OCI-LY3 (cell line): ENCODE results near the gene VENTX.

Experiments used
- EZH2phosphoT487 ChIP-seq: fragments of 200-600 bp; shearing (Covaris generic); IDR thresholded peaks from 2 replicates; pipeline ENCODE4 v1.6.1; 2018; ENCODE audit warnings: antibody characterized with exemption, mixed run types, low read depth
- TF ChIP-seq, protein P1 (sequence below): fragments of 200-600, 300-600 bp; sonication (generic); IDR thresholded peaks from 2 replicates; pipeline ENCODE4 v1.5.1; 2014; ENCODE audit warnings: antibody characterized with exemption, low read length, low read depth

DNA sequence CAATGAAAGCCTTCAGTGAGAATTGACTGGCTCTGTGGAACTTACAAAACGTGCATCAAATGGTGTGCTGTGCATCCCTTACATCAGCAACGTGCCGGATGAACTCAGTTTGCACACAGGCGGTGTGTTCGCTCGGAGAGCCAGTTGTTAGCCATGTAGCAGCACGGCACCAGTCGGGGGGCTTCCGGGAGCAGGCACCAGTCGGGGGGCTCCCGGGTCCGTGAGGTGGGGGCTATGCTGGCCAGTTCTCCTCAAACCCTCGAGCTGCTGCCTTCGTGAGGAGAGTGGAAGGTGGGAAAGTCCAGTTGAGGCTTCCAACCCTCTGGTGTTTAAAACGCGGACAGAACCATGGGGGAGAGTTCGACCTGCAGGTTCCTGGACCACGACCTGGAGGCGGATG lies 42.6 kb upstream of the VENTX start:
- TF ChIP-seq, protein P1, sequence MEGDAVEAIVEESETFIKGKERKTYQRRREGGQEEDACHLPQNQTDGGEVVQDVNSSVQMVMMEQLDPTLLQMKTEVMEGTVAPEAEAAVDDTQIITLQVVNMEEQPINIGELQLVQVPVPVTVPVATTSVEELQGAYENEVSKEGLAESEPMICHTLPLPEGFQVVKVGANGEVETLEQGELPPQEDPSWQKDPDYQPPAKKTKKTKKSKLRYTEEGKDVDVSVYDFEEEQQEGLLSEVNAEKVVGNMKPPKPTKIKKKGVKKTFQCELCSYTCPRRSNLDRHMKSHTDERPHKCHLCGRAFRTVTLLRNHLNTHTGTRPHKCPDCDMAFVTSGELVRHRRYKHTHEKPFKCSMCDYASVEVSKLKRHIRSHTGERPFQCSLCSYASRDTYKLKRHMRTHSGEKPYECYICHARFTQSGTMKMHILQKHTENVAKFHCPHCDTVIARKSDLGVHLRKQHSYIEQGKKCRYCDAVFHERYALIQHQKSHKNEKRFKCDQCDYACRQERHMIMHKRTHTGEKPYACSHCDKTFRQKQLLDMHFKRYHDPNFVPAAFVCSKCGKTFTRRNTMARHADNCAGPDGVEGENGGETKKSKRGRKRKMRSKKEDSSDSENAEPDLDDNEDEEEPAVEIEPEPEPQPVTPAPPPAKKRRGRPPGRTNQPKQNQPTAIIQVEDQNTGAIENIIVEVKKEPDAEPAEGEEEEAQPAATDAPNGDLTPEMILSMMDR, result no peak
- TF ChIP-seq EZH2phosphoT487, result no peak
